Progenitor cell of endocrine pancreas (in vitro differentiated cells): ENCODE data around the gene DNAJC13. TPM values are rescaled to one million over a fixed set of nuclear protein-coding genes. Genes with fewer than 3 reads are reported as not detected.

Experiments used
- DNase-seq: peaks from one replicate; pipeline ENCODE4 v3.0.0; 2021; ENCODE audit warnings: low spot score; ENCODE audit not compliant: unreplicated experiment
- H3K27ac Mint-ChIP-seq: 2 replicates; pipeline ENCODE4 v1.8.0; 2021; ENCODE audit warnings: mild to moderate bottlenecking, moderate library complexity, mixed read lengths
- H3K27me3 Mint-ChIP-seq: 2 replicates; pipeline ENCODE4 v1.8.0; 2021; ENCODE audit warnings: mixed read lengths
- H3K36me3 Mint-ChIP-seq: 2 replicates; pipeline ENCODE4 v1.8.0; 2022; ENCODE audit warnings: mixed read lengths; ENCODE audit not compliant: insufficient read depth
- H3K4me1 Mint-ChIP-seq: 2 replicates; pipeline ENCODE4 v1.8.0; 2021; ENCODE audit warnings: low read depth, mixed read lengths
- H3K4me3 Mint-ChIP-seq: 2 replicates; pipeline ENCODE4 v1.8.0; 2021; ENCODE audit warnings: low read depth, mild to moderate bottlenecking, moderate library complexity, mixed read lengths
- H3K9me3 Mint-ChIP-seq: 2 replicates; pipeline ENCODE4 v1.8.0; 2021; ENCODE audit warnings: low read depth, mixed read lengths
- CTCF ChIP-seq: fragments of 200-600 bp; sonication (generic); IDR thresholded peaks from one replicate; pipeline ENCODE4 v1.5.0; 2021; ENCODE audit warnings: antibody characterized with exemption, mild to moderate bottlenecking; ENCODE audit not compliant: unreplicated experiment
- total RNA-seq: library from RNA; stranded (reverse); gene quantifications from 2 replicates; pipeline ENCODE4 v1.2.1, GENCODE V29; 2021

Gene DNAJC13
- total RNA-seq, 1 donor from 2014 or later: 37.3 TPM

- H3K27ac Mint-ChIP-seq: no peak overlapping the region
- H3K27me3 Mint-ChIP-seq: no peaks in the 10 kb centered on the region
- no peaks in the 10 kb centered on the region for H3K36me3 Mint-ChIP-seq
- peaks cover 37% of the 10 kb centered on the region for H3K4me1 Mint-ChIP-seq
- no peak for TF ChIP-seq CTCF
- H3K4me3 Mint-ChIP-seq: peak overlapping the region; percentile 99
- no peaks in the 10 kb centered on the region for H3K9me3 Mint-ChIP-seq
- no peak for DNase-seq
Observed at GRCh38 chr3:132418916-132419315, 1.6 kb downstream of the DNAJC13 start.

DNA sequence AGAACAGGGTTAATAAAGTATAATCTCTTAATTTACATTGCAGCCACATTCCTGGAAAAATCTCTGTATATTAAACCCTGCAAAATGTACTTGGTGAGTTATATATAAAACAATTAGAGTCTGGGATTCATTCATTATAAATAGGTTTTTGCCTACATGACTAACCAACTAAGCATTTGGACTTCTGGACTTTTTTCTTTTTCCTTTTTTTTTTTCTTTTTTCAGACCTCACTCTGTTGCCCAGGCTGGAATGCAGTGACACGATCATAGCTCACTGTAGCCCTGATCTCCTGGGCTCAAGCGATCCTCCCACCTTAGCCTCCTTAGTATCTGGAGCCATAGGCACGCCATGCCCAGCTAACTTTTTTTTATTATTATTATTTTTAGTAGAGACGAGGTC is 4.5 kb downstream of the DNAJC13 start:
- H3K9me3 Mint-ChIP-seq: no peaks in the 10 kb centered on the region
- no peaks in the 10 kb centered on the region for H3K36me3 Mint-ChIP-seq
- no peak for TF ChIP-seq CTCF
- H3K4me3 Mint-ChIP-seq: no peak overlapping the region
- peaks cover 17% of the 10 kb centered on the region for H3K4me1 Mint-ChIP-seq
- no peak overlapping the region for H3K27ac Mint-ChIP-seq
- no peak for DNase-seq
- no peaks in the 10 kb centered on the region for H3K27me3 Mint-ChIP-seq

DNA sequence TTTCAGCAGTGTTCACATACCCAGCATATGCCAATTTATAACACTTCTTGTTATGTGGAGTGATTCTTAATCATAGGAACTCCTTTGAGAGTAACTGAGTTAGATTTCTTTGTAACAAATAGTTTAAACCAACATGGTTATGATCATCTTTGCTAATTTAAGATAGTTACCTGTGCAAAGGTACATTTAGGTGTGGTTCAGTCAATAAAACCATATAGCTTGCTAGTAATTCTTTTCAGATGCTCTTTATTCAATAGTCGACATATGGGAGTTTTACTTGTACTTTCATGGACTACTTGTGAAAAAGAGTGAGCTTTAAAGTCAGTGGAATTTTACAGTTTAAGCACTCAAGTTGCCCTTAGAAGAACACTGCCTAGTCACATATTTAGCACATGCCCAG is 5.2 kb downstream of the DNAJC13 start:
- no peak overlapping the region for H3K27ac Mint-ChIP-seq
- no peaks in the 10 kb centered on the region for H3K9me3 Mint-ChIP-seq
- peaks cover 17% of the 10 kb centered on the region for H3K4me1 Mint-ChIP-seq
- DNase-seq: no peak
- H3K27me3 Mint-ChIP-seq: no peaks in the 10 kb centered on the region
- no peak for TF ChIP-seq CTCF
- no peaks in the 10 kb centered on the region for H3K36me3 Mint-ChIP-seq
- H3K4me3 Mint-ChIP-seq: no peak overlapping the region

DNA sequence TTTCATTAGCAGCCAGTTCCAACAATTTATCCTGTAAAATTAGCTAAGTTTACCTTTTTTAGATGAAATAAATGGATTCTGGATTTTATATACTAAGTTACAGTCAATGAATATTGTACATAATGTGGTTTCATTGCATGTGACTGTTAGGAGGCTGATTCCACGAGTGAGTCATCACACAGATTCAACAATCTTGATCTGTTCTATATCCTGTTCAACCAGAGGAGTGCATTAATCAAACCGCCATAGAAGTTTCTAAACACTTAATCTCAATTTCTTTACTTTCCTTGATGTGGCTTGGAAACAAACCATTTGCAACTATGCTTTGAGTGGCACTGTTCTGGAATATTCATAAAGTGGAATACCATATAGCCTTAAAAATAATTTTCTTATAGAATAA is 15.3 kb downstream of the DNAJC13 start:
- no peak for DNase-seq
- TF ChIP-seq CTCF: no peak
- no peak overlapping the region for H3K27ac Mint-ChIP-seq
- H3K36me3 Mint-ChIP-seq: peaks cover 9% of the 10 kb centered on the region
- H3K4me3 Mint-ChIP-seq: no peak overlapping the region
- no peaks in the 10 kb centered on the region for H3K9me3 Mint-ChIP-seq
- H3K4me1 Mint-ChIP-seq: no peaks in the 10 kb centered on the region
- no peaks in the 10 kb centered on the region for H3K27me3 Mint-ChIP-seq

DNA sequence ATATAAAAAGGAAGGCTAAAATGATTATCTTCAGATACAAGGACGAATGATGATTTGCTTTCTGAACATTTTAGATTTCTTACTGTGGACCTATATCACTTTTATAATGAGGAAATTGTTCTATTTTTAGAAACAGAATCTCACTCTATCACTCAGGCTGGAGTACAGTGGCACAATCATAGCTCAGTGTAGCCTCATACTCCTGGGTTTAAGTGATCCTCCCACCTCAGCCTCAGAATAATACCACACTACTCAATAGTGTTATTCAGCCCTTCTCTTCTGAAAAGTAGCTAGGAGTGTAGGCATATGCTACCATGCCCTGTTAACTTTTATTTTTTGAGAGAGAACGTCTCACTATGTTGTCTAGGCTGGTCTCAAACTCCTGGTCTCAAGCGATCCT is 15.8 kb downstream of the DNAJC13 start:
- TF ChIP-seq CTCF: no peak
- Mint-ChIP-seq H3K4me1 (no peaks in the 10 kb centered on the region), H3K4me3 (no peak overlapping the region)

More for the DNA sequence above, 15.8 kb downstream of the DNAJC13 start:
- Mint-ChIP-seq H3K27me3 (no peaks in the 10 kb centered on the region), H3K27ac (peak overlapping the region; percentile 29), H3K9me3 (no peaks in the 10 kb centered on the region), H3K36me3 (peaks cover 8% of the 10 kb centered on the region)
- no peak for DNase-seq
